Mesothelial cell of epicardium (in vitro differentiated cells): ENCODE measurements around the gene PITHD1. TPM values are rescaled to one million over a fixed set of nuclear protein-coding genes. Genes with fewer than 3 reads are reported as not detected.

Experiments
- DNase-seq, 2 experiments: peaks; one replicate each; pipeline ENCODE4 v3.0.0; 2021; ENCODE audit warnings: low spot score in 2 of 2; ENCODE audit not compliant: unreplicated experiment in 2 of 2
- H3K27ac Mint-ChIP-seq: 2 replicates; pipeline ENCODE4 v1.8.0; 2021; ENCODE audit warnings: mixed read lengths
- H3K27me3 Mint-ChIP-seq: 2 replicates; pipeline ENCODE4 v1.8.0; 2021; ENCODE audit warnings: low read depth, mixed read lengths
- H3K36me3 Mint-ChIP-seq: 2 replicates; pipeline ENCODE4 v1.8.0; 2021; ENCODE audit warnings: mixed read lengths
- H3K4me1 Mint-ChIP-seq: 2 replicates; pipeline ENCODE4 v1.8.0; 2021; ENCODE audit warnings: mixed read lengths
- H3K4me3 Mint-ChIP-seq: 2 replicates; pipeline ENCODE4 v1.8.0; 2021; ENCODE audit warnings: mild to moderate bottlenecking, moderate library complexity, mixed read lengths
- H3K9me3 Mint-ChIP-seq: 2 replicates; pipeline ENCODE4 v1.8.0; 2021; ENCODE audit warnings: mixed read lengths
- CTCF ChIP-seq: fragments of 200-600 bp; sonication (generic); IDR thresholded peaks from one replicate; pipeline ENCODE4 v1.5.0; 2021; ENCODE audit warnings: antibody characterized with exemption; ENCODE audit not compliant: unreplicated experiment
- total RNA-seq: library from RNA; stranded (reverse); gene quantifications from 3 replicates; pipeline ENCODE4 v1.2.1, GENCODE V29; 2021

PITHD1 gene
- total RNA-seq, 1 donor from 2014 or later = 52.1 TPM

- DNase-seq = no peak
- no peaks in the 10 kb centered on the region for H3K9me3 Mint-ChIP-seq
- peak overlapping the region; percentile 95 for H3K27ac Mint-ChIP-seq
Measured at GRCh38 chr1:23742670-23743286, 35.4 kb upstream of the PITHD1 start.

GRCh38 chr1:23743287-23744152, 34.7 kb upstream of the PITHD1 start, which contains the start of gene ELOA:
TSS of gene ELOA (plus strand) at chr1:23743471. CDS start at chr1:23743504, 33 bp downstream.
- Mint-ChIP-seq H3K36me3 (no peaks in the 10 kb centered on the region), H3K27ac (peak within 1 kb of the TSS; percentile 95), H3K4me1 (peaks cover 29% of the 10 kb centered on the region), H3K27me3 (no peaks in the 10 kb centered on the region), H3K4me3 (peak within 1 kb of the TSS; percentile 89), H3K9me3 (no peaks in the 10 kb centered on the region)
- DNase-seq = peak; percentile 58 to 79
- no peak for TF ChIP-seq CTCF

More at GRCh38 chr1:23742670-23743286, 35.4 kb upstream of the PITHD1 start:
- Mint-ChIP-seq H3K27me3 (no peaks in the 10 kb centered on the region), H3K36me3 (no peaks in the 10 kb centered on the region), H3K4me3 (peak overlapping the region; percentile 83), H3K4me1 (peaks cover 29% of the 10 kb centered on the region)
- no peak for TF ChIP-seq CTCF

DNA sequence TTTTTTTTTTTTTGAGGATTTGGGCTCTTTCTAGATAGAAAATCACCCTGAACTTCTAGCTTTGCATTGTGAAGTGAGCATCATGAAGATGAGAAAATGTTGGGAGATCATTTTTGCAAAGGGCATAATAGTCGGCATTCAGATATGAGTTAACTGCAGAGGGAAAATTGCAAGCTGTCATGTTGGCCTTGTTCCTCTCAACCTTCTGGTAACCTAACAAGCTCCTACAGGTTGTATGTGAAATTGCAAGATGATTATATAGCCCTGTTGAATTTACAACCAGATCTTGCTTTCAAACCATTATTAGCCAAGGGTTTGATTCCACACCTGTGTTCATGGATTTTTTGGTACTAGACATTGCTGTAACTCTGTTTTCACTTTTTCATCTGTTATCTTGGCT, 32.7 kb upstream of the PITHD1 start:
- DNase-seq = no peak
- H3K4me3 Mint-ChIP-seq = peak overlapping the region; percentile 89
- peak overlapping the region; percentile 93 for H3K27ac Mint-ChIP-seq
- H3K36me3 Mint-ChIP-seq = peaks cover 2% of the 10 kb centered on the region
- no peak for TF ChIP-seq CTCF
- no peaks in the 10 kb centered on the region for H3K27me3 Mint-ChIP-seq
- no peaks in the 10 kb centered on the region for H3K9me3 Mint-ChIP-seq
- peaks cover 29% of the 10 kb centered on the region for H3K4me1 Mint-ChIP-seq

- no peak overlapping the region for H3K27ac Mint-ChIP-seq
- no peaks in the 10 kb centered on the region for H3K9me3 Mint-ChIP-seq
- DNase-seq = no peak
- peaks cover 19% of the 10 kb centered on the region for H3K4me1 Mint-ChIP-seq
- H3K36me3 Mint-ChIP-seq = peaks cover 12% of the 10 kb centered on the region
- no peak for TF ChIP-seq CTCF
- H3K27me3 Mint-ChIP-seq = no peaks in the 10 kb centered on the region
- no peak overlapping the region for H3K4me3 Mint-ChIP-seq
Measured at GRCh38 chr1:23748016-23748415, 30.2 kb upstream of the PITHD1 start.

GRCh38 chr1:23751050-23751814, 27.0 kb upstream of the PITHD1 start:
- no peak overlapping the region for H3K27ac Mint-ChIP-seq
- H3K4me1 Mint-ChIP-seq = peaks cover 4% of the 10 kb centered on the region
- no peaks in the 10 kb centered on the region for H3K27me3 Mint-ChIP-seq
- H3K36me3 Mint-ChIP-seq = peaks cover 42% of the 10 kb centered on the region
- no peak for DNase-seq
- TF ChIP-seq CTCF = peak; percentile 40
- no peaks in the 10 kb centered on the region for H3K9me3 Mint-ChIP-seq
- no peak overlapping the region for H3K4me3 Mint-ChIP-seq
